GM18519 (cell line): ENCODE data around the gene MIOS.
"Not testable (repeated sequence)": the region's sequence is repeated elsewhere in the genome, so short reads cannot be mapped to it uniquely, and the experiment has no call there.

ENCODE experiments used
- ATAC-seq: cut with Tn5 transposase; IDR thresholded peaks from one replicate; pipeline ENCODE4 v1.9.1; 2021; ENCODE audit warnings: mild to moderate bottlenecking, moderate library complexity; ENCODE audit not compliant: unreplicated experiment, low FRiP score

Gene MIOS

DNA sequence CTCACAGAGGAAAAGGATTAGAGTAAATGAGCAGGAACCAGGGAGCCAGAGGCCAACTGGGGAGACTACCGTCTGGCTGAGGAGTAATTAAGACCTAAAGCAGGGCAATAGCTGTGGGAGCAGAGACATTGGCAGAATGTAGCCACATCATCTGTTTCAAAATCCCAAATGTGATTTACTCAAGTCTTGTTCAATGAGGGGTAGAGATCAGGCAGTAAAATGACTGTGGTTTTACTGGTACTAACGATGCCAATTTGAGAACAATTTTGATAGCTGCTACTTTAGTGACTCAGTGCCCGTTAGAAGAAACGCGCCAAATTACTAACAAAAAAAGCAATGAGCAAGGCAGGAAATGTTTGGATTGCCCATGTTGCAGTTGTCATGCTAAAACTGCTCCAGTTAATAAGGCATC is 12.7 kb upstream of the MIOS start:
- no peak for ATAC-seq

DNA sequence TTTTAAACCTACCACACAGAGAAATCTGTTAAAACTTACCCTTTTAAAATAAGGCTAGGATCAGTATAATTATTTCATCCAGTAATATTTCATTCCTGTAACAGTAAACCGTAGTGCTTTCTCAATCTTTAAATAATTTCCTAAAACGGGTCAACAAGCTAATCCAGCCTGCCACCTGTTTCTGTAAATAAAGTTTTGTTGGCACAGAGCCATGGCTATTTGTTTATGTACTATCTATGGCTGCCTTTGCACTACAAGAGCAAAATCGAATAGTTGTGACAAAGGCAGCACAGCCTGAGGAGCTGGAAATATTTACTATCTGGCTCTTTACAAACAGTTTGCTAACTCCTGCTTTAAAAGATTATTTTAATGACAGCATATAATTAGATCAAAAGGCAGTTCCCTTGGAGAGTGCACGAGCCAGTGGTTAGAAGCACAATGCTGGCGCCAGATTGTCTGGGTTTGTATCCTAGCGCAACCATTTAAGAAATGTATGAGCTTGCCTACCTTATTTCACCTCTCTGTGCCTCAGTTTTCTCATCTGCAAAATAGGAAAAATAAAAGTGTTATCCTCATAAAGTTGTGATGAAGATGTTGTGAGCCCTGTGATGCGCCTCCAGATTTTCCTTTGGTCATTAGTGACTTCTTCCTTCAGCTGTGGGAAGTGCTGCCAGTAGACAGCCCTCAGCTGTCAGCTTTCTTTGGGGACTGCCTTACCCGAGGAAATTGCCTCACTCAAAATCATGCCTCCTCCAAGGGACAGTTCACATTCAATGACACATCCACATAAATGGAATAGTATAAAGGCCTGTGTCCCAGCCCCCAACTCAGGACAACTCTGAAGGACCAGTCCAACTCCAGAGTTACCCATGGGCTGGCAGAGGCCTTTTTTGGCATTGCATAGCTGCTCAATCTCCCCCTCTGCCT is 11.8 kb upstream of the MIOS start:
- no peak for ATAC-seq

DNA sequence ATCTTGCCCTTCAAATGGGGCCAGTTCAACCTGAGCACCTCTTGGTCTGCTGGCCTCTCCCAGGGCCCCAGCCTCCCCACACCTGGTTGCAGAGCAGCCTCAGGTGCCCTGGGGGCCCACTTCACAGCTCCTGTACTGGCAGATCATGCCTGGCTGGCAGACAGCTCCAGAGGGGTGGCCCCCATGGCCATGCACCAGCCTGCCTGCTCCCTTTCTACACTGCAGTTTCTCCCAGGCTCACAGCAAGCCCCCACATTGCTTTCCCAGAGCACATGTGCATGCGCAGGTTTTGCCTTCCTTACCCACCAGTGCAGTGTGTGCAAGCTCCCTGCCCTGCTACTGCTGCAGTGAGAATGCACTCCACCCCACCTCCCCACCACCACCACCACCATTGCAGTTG is 9.8 kb upstream of the MIOS start:
- ATAC-seq = no peak

DNA sequence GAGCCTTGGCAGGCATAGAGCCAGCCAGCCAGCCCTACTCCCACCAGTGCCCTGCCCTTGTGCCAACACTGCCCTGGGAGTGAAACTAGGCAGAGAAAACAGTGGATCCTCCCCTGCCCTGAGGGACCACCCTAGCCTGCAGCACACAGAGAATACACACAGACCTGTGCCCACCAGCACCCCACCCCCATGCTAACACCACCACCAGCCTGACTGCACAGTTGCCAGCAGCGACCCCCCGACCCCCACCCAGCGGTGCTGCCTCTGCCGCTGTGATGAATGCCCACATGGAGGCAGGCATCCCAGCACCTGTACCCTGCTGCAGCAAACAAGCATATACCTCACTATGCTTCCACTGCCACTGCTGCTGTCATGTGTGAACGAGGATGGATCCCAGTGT is 9.4 kb upstream of the MIOS start:
- no peak for ATAC-seq

DNA sequence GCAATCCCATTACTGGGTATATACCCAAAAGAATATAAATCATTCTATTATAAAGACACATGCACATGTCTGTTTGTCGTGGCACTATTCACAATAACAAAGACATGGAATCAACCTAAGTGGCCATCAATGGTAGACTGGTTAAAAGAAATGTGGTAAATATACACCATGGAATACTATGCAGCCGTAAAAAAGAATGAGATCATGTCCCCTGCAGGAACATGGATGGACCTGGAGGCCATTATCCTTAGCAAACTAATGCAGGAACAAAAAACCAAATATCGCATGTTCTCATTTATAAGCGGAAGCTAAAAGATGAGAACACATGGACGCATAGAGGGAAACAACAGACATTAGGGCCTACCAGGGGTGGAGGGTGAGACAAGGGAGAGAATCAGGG is 5.1 kb upstream of the MIOS start:
- ATAC-seq = not testable (repeated sequence)

DNA sequence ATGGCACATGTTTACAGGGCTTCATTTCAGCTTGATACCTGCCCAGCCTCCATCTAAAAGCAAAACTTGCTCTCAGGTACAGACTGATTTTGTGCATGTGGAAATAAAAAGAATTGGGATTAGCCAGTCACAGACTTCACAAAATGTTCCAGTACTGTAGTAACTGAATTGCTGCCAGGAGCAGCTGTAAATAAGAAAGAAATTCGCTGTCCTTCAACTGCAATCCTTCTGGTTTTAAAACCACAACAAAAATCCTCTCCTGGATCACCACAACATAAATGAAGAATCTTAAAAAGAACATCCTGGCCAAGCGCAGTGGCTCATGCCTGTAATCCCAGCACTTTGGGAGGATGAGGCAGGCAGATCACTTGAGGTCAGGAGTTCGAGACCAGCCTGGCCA is 3.9 kb upstream of the MIOS start:
- no peak for ATAC-seq

DNA sequence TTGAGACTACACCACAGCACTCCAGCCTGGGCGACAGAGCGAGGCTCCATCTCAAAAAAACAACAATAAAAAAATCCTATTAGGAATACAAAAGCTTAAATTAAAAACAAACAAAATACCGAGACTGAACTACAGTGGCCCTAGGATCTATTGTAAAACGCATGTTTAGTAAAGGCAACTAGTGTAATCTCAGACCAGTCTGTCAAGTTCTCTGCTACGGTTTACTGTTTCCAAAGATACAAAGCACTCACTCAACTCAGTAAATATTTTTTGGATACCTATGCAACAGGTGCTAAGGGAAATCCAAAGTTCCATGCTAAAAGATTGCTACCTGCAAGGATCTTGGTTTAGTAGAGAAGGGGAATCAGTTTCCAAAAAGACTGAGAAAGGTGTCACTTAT is 3.4 kb upstream of the MIOS start:
- ATAC-seq = no peak

- ATAC-seq = no peak
Observed at GRCh38 chr7:7563813-7564212, 2.9 kb upstream of the MIOS start.

- no peak for ATAC-seq
Observed at GRCh38 chr7:7564323-7564780, 2.3 kb upstream of the MIOS start.

GRCh38 chr7:7565018-7565680 is 1.5 kb upstream of the MIOS start:
- ATAC-seq = no peak

- ATAC-seq = peak; percentile 1
Observed at GRCh38 chr7:7565746-7566650, 686 bp upstream of the MIOS start.

DNA sequence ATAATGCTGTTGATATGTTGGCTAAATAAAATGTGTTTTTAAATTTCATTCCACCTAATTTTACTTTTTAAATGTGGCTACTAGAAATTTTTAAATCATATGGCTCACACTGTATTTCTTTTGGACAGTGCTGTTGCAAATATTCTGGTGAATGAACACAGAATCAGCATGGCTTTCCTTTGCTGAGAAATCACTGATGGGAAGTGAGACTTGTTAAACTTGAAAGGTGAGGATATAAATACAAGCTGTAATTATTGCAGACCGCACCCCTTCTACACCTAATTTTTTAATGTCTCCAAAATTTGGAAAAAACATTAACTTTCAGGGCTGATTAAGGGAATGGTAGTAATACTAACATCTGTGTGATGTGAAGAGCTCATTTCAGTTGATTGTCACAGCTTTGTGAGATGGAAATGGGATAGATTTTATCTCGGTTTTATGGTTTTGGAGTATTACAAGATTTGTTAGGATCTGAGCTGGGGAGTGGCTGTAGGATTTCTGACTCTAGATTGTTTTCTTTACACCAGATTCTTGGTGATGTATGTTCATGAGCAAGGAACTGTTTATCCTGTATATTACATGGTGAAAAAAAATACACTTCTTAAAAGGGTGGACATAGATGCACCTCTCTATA is 1.3 kb downstream of the MIOS start:
- ATAC-seq = no peak

DNA sequence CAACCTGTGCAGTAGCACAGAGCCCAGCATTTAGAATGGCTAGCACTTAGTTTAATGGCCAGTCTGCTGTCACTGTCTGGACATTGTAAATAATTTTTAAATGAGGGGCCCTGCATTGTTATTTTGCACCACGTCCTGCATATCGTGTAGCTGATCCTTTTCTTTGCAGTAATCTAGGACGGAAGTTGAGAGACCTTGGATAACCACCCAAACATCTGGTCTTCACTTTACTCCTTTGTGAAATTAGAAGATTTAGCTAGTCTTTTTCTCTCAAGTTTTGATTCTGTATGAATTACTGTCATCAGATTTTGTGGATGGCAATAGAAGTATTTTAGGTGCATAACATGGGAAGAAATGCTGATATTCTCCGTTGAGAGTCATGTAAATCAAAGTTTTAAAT is 1.9 kb downstream of the MIOS start:
- no peak for ATAC-seq

DNA sequence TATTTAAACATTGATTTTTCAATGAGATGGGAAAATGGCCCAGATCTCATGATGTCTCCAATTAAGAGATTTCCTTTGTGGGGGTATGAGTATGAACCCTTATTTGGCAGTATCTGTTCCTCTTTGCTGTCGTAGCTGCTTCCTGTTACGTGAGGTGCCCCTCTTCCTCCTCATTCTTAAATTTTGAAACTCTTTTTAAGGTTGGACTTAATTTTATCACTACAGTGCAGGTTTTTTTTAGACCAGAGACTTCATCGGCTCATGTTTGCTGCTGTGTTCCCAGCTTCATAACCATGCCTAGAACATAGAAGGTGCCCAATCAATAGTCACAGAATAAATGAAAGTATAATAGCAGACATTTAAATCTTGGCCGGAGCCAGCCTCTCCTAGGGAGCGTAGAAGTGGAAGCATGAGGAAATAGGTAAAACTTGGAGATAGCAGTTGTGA is 2.4 kb downstream of the MIOS start:
- peak; percentile 40 for ATAC-seq

DNA sequence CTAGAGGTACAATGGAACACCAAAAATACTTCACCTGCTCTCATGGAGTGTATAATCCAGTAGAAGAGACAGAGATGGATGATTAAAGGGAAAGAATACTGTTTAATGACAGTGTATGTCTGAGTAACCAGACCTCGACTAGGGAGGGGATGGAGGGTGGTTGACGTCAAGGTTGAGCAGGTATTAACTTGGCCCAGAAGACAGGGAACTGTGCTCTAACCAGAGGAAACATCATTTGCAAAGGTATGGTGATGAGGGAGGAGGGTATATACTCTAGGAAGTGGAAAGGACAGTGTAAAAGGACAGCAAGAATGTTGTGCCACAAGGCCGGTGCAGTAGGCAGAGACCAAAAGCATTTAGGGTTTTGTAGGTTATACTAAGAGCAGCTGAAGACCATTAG is 2.9 kb downstream of the MIOS start:
- ATAC-seq = peak; percentile 21

DNA sequence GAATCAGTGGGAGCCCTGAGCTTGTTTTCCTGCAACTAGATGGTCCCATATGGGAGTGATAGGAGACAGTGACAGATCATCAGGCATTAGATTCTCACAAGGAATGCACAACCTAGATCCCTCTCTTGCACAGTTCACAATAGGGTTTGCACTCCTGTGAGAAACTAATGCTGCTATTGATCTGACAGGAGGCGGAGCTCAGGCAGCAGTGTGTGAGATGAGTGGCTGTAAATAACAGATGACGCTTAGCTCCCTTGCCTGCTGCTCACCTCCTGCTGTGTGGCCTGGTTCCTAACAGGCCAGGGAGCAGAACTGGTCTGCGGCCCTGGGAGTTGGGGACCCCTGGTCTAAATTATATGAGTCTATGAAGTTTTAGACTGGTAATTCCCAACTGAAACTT is 3.9 kb downstream of the MIOS start:
- no peak for ATAC-seq

GRCh38 chr7:7573701-7574100 is 7.0 kb downstream of the MIOS start:
- ATAC-seq = no peak

- ATAC-seq = no peak
Observed at GRCh38 chr7:7576344-7576743, 9.7 kb downstream of the MIOS start.

- peak; percentile 58 for ATAC-seq
Observed at GRCh38 chr7:7577888-7578287, 11.2 kb downstream of the MIOS start.

DNA sequence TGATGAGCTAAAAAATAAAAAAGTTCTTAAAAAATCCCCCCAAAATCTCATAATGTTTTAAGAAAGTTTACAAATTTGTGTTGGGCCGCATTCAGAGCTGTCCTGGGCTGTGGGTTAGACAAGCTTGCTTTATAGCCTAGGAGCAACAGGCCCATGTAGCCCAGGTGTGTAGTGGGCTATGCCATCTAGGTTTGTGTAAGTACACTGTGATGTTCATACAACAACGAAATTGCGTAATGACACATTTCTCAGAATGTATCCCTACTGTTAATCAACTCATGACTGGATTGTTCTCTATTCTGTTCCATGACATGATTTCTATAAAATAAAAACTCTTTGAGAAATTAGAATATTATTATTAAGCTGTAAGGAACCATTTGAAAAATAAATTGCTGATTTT is 13.0 kb downstream of the MIOS start:
- ATAC-seq = no peak
